ENCODE measurements around the gene HDAC1.
"Not testable (repeated sequence)": the region's sequence is repeated elsewhere in the genome, so short reads cannot be mapped to it uniquely, and the experiment has no call there.

The HDAC1 gene

DNA sequence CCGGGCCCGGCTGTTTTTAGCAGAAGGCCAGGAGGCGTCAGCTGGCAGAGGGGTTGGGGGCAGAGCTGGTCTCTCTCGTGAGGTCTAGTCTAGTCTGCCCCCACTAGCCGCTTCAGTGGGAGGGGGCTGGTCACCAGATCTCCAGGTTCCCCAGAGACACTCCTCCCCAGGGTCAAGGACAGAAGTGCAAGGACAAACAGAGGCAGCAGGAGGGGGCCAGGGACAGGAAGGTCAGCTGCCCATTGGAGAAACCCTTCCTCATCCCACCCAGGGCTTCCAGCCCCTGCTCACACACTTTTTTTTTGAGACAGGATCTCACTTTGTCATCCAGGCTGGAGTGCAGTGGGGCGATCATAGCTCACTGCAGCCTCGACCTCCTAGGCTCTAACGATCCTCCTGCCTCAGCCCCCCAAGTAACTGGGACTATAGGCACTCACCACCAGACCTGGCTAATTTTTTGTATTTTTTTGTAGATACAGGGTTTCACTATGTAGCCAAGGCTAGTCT is 60.4 kb downstream of the HDAC1 start:
- H3K9me3 Mint-ChIP-seq: no peaks in the 10 kb centered on the region
- TF ChIP-seq, protein P1, sequence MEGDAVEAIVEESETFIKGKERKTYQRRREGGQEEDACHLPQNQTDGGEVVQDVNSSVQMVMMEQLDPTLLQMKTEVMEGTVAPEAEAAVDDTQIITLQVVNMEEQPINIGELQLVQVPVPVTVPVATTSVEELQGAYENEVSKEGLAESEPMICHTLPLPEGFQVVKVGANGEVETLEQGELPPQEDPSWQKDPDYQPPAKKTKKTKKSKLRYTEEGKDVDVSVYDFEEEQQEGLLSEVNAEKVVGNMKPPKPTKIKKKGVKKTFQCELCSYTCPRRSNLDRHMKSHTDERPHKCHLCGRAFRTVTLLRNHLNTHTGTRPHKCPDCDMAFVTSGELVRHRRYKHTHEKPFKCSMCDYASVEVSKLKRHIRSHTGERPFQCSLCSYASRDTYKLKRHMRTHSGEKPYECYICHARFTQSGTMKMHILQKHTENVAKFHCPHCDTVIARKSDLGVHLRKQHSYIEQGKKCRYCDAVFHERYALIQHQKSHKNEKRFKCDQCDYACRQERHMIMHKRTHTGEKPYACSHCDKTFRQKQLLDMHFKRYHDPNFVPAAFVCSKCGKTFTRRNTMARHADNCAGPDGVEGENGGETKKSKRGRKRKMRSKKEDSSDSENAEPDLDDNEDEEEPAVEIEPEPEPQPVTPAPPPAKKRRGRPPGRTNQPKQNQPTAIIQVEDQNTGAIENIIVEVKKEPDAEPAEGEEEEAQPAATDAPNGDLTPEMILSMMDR (IDR thresholded peaks at IDR 0.05; ENCODE audit: unreplicated experiment in 3 of 3): no peak
- H3K4me1 Mint-ChIP-seq: peaks cover 37% of the 10 kb centered on the region
- H3K27me3 Mint-ChIP-seq (ENCODE audit: low read depth): no peaks in the 10 kb centered on the region
- peak overlapping the region; percentile 99 to 100 (median 100) for H3K27ac Mint-ChIP-seq
- peak overlapping the region; percentile 80 to 87 (median 86) for H3K4me3 Mint-ChIP-seq
- peaks cover 8% of the 10 kb centered on the region for H3K36me3 Mint-ChIP-seq (ENCODE audit: low read depth)

DNA sequence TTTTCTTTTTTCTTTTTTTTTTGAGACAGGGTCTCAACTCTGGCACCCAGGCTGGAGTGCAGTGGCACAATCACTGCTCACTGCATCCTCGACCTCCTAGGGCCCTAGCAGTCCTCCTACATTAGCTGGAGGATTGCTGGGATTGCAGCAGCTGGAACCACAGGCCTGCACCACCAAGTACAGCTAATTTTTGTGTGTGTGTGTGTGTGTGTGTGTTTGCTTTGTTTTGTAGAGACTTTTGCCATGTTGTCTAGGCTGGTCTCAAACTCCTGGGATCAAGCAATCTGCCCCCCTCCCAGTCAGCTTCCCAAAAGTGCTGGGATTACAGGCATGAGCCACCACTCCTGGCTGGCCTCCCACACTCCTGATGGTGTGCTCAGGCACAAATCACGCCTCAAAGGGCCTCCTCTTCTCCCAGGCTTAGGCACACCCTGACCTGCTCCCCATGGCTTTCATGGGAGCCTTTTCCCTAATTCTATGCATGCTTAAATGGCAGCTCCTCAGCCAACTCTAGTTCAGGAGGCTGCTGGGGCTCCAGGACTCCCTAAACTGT is 61.0 kb downstream of the HDAC1 start:
- Mint-ChIP-seq H3K36me3 (ENCODE audit: low read depth) (peaks cover 8% of the 10 kb centered on the region), H3K9me3 (no peaks in the 10 kb centered on the region), H3K27ac (peak overlapping the region; percentile 99 to 100 (median 100)), H3K4me3 (peak overlapping the region; percentile 80 to 87 (median 86)), H3K27me3 (ENCODE audit: low read depth) (no peaks in the 10 kb centered on the region), H3K4me1 (peaks cover 37% of the 10 kb centered on the region)
- TF ChIP-seq, protein P1 (IDR thresholded peaks at IDR 0.05; ENCODE audit: unreplicated experiment in 3 of 3): no peak

DNA sequence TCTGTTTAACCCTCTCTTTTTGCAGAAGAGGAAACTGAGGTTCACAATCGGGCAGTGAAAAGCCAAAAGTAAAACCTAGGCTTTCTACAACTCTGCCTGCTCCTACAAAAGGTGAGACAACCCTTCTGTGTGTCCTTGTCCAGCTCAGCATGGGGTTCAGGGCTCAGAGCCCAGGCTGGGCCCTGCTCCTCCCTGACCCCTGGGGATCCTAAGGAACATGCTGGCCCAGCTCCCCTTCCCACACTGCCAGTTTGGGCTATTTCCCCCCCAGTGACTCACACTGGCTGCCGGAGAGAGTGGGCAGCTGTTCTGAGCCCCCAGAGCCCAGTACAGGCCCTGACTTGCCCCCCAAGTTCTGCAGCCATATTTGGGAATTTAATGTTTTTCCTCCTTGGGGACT is 61.5 kb downstream of the HDAC1 start:
- Mint-ChIP-seq H3K4me1 (peaks cover 37% of the 10 kb centered on the region), H3K27me3 (ENCODE audit: low read depth) (no peaks in the 10 kb centered on the region), H3K4me3 (peak overlapping the region; percentile 80 to 87 (median 86)), H3K36me3 (ENCODE audit: low read depth) (peaks cover 8% of the 10 kb centered on the region), H3K9me3 (no peaks in the 10 kb centered on the region), H3K27ac (peak overlapping the region; percentile 99 to 100 (median 100))
- TF ChIP-seq, protein P1 (IDR thresholded peaks at IDR 0.05; ENCODE audit: unreplicated experiment in 3 of 3): no peak

DNA sequence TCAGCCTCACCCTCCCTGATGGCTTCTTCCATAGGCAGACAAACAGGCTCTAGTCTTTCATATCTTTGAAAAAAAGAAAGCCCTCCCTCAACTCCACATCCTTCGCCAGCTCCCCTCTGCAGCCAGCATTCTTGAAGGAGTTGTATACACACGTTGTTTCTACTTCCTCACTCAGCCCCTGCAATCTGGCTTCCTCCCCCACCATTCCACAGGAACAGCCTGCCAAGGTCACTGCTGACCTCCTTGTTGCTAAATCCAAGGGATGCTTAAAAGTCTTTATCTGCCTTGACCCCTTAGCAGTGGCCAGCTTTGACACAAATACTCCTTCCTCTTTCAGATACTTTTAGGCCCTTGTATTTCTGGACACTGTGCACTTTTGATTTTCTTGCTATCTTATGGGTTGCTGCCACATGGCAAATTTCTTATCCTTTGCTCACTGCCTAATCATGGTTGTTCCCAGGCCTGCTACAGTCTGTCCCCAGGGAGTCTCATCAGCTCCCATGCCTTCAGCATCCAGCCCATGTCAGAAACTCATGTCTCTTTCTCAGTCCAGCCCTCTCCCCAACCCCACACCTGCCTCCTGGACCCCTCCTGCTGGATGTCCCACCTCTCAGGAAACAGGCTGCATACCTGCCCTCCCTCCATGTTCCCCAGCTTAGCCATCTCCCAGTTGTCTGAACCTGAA is 62.1 kb downstream of the HDAC1 start:
- no peaks in the 10 kb centered on the region for H3K9me3 Mint-ChIP-seq
- H3K27ac Mint-ChIP-seq: peak overlapping the region; percentile 99 to 100 (median 100)
- H3K27me3 Mint-ChIP-seq (ENCODE audit: low read depth): no peaks in the 10 kb centered on the region
- TF ChIP-seq, protein P1 (IDR thresholded peaks at IDR 0.05; ENCODE audit: unreplicated experiment in 3 of 3): no peak
- H3K4me3 Mint-ChIP-seq: peak overlapping the region; percentile 80 to 87 (median 86)
- H3K36me3 Mint-ChIP-seq (ENCODE audit: low read depth): peaks cover 8% of the 10 kb centered on the region
- peaks cover 37% of the 10 kb centered on the region for H3K4me1 Mint-ChIP-seq

DNA sequence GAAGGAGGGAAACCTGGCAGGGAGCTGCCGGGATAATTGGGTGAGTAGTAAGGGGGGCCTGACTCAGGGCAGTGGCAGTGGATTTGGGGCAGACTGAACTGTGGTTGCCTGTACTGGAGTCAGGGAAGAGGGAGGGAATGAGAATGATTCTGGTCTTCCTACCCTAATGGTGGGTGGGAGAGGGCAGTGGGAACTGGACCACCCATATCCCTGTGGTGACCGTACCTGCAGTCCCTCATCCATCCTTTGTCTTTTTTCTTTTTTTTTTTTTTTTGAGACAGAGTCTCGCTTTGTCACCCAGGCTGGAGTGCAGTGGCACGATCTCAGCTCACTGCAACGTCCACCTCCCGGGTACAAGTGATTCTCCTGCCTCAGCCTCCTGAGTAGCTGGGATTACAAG is 63.9 kb downstream of the HDAC1 start:
- H3K9me3 Mint-ChIP-seq; H3K4me3 Mint-ChIP-seq; H3K27me3 Mint-ChIP-seq (ENCODE audit: low read depth): not testable (repeated sequence)
- peak overlapping the region; percentile 85 to 100 (median 99) for H3K27ac Mint-ChIP-seq
- H3K36me3 Mint-ChIP-seq (ENCODE audit: low read depth): peaks cover 12% of the 10 kb centered on the region
- H3K4me1 Mint-ChIP-seq: peaks cover 44% of the 10 kb centered on the region

DNA sequence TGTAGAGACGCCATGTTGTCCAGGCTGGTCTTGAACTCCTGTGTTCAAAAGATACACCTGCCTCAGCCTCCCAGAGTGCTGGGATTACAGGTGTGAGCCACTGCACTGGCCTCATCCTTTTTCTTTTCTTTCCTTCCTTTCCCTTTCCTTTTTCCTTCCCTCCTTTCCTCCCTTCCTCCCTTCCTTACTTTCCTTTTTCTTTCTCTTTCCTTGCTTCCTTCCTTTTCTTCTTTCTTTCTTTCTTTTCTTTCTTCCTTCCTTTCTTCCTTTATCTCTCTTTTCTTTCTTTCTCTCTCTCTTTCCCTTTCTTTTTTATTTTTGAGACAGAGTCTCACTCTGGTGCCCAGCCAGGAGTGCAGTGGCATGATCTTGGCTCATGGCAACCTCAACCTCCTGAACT is 64.6 kb downstream of the HDAC1 start:
- peak overlapping the region in 1 of 3 experiments; percentile 24 for H3K4me3 Mint-ChIP-seq
- peaks cover 47% of the 10 kb centered on the region for H3K4me1 Mint-ChIP-seq
- TF ChIP-seq, protein P1 (IDR thresholded peaks at IDR 0.05; ENCODE audit: unreplicated experiment in 3 of 3): no peak
- peak overlapping the region in 2 of 3 experiments; percentile 36 to 59 for H3K27ac Mint-ChIP-seq
- peaks cover 12% of the 10 kb centered on the region for H3K36me3 Mint-ChIP-seq (ENCODE audit: low read depth)
- peaks cover 8% of the 10 kb centered on the region for H3K27me3 Mint-ChIP-seq (ENCODE audit: low read depth)
- no peaks in the 10 kb centered on the region for H3K9me3 Mint-ChIP-seq
